Left lobe of liver (tissue), 2 donors: ENCODE data around the gene ME3. TPM values are rescaled to one million over a fixed set of nuclear protein-coding genes. Genes with fewer than 3 reads are reported as not detected.
"Not testable (repeated sequence)": the region's sequence is repeated elsewhere in the genome, so short reads cannot be mapped to it uniquely, and the experiment has no call there.

Experiments used
- ATAC-seq: fragments of 200-7000 bp; cut with Tn5 transposase; one replicate; pipeline ENCODE4 v1.9.1; 2020; ENCODE audit warnings: mild to moderate bottlenecking, moderate library complexity
- DNase-seq: peaks from one replicate; pipeline ENCODE4 v3.0.0-alpha.2; 2020; ENCODE audit warnings: low spot score
- total RNA-seq: library from RNA; stranded (reverse); gene quantifications from one replicate; pipeline ENCODE4 v1.2.1, GENCODE V29; 2021
- donor health status: DM: no; HTN: no; CAD: no; lungs with moderate emphysema.
- donor health status: DM: no; HTN: yes; CAD: no.

ME3 gene
- total RNA-seq, 1 donor from 2014 or later, result 4.0 TPM

GRCh38 chr11:86666193-86666592 is 6.2 kb downstream of the ME3 start:
- no peak for DNase-seq
- ATAC-seq, result no peak

- ATAC-seq, result no peak
- DNase-seq, result no peak
Observed at GRCh38 chr11:86664930-86665329, 7.5 kb downstream of the ME3 start.

GRCh38 chr11:86663761-86664160 is 8.7 kb downstream of the ME3 start:
- no peak for DNase-seq
- no peak for ATAC-seq

GRCh38 chr11:86663291-86663690 is 9.1 kb downstream of the ME3 start:
- ATAC-seq (no peak), DNase-seq (no peak)

GRCh38 chr11:86660736-86661135 is 11.7 kb downstream of the ME3 start:
- DNase-seq (no peak), ATAC-seq (no peak)

- DNase-seq (no peak), ATAC-seq (no peak)
Observed at GRCh38 chr11:86660088-86660487, 12.3 kb downstream of the ME3 start.

GRCh38 chr11:86658534-86658933 is 13.9 kb downstream of the ME3 start:
- no peak for DNase-seq

GRCh38 chr11:86645212-86645611 is 27.2 kb downstream of the ME3 start:
- DNase-seq, result not testable (repeated sequence)

More at GRCh38 chr11:86658534-86658933, 13.9 kb downstream of the ME3 start:
- ATAC-seq, result no peak

GRCh38 chr11:86644291-86644690 is 28.1 kb downstream of the ME3 start:
- no peak for DNase-seq
- ATAC-seq, result no peak

More at GRCh38 chr11:86645212-86645611, 27.2 kb downstream of the ME3 start:
- not testable (repeated sequence) for ATAC-seq

- DNase-seq, result no peak
- no peak for ATAC-seq
Observed at GRCh38 chr11:86641537-86642261, 30.7 kb downstream of the ME3 start.

- no peak for DNase-seq
Observed at GRCh38 chr11:86639137-86639536, 33.3 kb downstream of the ME3 start.

GRCh38 chr11:86638673-86639072 is 33.7 kb downstream of the ME3 start:
- DNase-seq (no peak), ATAC-seq (no peak)

More at GRCh38 chr11:86639137-86639536, 33.3 kb downstream of the ME3 start:
- no peak for ATAC-seq

GRCh38 chr11:86637988-86638387 is 34.4 kb downstream of the ME3 start:
- no peak for ATAC-seq
- DNase-seq, result no peak

GRCh38 chr11:86636275-86636674 is 36.1 kb downstream of the ME3 start:
- ATAC-seq (no peak), DNase-seq (no peak)

- no peak for ATAC-seq
Observed at GRCh38 chr11:86632499-86633269, 39.7 kb downstream of the ME3 start.

GRCh38 chr11:86630229-86630981 is 42.0 kb downstream of the ME3 start:
- ATAC-seq, result no peak
- DNase-seq, result no peak

More at GRCh38 chr11:86632499-86633269, 39.7 kb downstream of the ME3 start:
- no peak for DNase-seq

- no peak for ATAC-seq
- DNase-seq, result no peak
Observed at GRCh38 chr11:86629045-86629706, 43.2 kb downstream of the ME3 start.

- ATAC-seq, result no peak
- DNase-seq, result no peak
Observed at GRCh38 chr11:86627776-86628455, 44.5 kb downstream of the ME3 start.

- DNase-seq, result no peak
- no peak for ATAC-seq
Observed at GRCh38 chr11:86625981-86626380, 46.4 kb downstream of the ME3 start.

GRCh38 chr11:86625544-86625943 is 46.9 kb downstream of the ME3 start:
- ATAC-seq (no peak), DNase-seq (no peak)
